ENCODE results near the gene SCN2B. TPM values are rescaled to one million over a fixed set of nuclear protein-coding genes. Genes with fewer than 3 reads are reported as not detected.
A peak's percentile ranks its signal among the peaks of the same experiment; 100 is the strongest.

The SCN2B gene
- total and polyA plus RNA-seq, 2 of the 4 experiments (the other 2 are of a cell fraction): under 0.01 to 0.05 TPM

DNA sequence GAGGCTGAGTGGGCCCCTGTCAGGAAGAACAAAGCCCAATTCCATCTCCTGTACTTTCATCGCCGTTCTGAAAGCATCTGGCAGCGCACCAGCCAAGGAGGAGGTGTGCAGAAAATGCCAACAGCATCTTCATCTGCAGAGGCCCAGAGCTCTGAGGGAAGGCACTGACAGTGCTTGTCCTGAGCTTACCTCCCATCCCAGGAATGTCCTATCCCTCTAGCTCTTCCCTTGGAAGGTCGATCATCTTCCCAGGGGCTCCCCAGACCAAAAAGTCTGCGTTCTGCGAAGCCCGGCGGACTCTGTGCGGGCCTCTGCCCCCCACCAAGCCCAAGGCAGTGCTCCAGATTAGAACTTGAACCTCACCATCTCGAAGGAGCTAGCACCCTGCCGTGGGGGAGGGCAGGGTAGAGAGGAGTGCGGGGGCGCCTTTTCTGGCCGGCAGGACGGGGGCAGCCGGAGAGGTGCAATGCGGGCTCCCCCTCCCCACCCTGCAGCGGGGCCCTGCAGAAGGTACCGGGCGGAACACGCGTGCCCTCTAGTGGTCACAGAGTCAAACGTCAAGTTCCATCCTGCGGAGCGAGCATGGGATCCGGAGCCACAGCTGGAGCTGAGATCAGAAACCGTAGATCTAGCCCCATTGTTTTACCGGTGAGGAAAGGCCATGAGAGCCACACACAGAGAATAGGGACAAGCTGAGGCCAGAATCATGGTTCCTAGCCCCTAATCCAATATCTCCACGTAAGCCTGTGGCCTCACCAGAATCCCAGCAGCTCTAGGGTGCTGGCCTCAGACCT, 5.0 kb downstream of the SCN2B start:
- peak; percentile 70 for TF ChIP-seq RAD21 (IDR thresholded peaks at IDR 0.05; ENCODE audit: low read length)
- TF ChIP-seq SMC3 (IDR thresholded peaks at IDR 0.05; ENCODE audit: low read depth, low read length): peak; percentile 53
- no peak for TF ChIP-seq RCOR1 (IDR thresholded peaks at IDR 0.05; ENCODE audit: insufficient replicate concordance, low read length)
- TF ChIP-seq, protein P1, sequence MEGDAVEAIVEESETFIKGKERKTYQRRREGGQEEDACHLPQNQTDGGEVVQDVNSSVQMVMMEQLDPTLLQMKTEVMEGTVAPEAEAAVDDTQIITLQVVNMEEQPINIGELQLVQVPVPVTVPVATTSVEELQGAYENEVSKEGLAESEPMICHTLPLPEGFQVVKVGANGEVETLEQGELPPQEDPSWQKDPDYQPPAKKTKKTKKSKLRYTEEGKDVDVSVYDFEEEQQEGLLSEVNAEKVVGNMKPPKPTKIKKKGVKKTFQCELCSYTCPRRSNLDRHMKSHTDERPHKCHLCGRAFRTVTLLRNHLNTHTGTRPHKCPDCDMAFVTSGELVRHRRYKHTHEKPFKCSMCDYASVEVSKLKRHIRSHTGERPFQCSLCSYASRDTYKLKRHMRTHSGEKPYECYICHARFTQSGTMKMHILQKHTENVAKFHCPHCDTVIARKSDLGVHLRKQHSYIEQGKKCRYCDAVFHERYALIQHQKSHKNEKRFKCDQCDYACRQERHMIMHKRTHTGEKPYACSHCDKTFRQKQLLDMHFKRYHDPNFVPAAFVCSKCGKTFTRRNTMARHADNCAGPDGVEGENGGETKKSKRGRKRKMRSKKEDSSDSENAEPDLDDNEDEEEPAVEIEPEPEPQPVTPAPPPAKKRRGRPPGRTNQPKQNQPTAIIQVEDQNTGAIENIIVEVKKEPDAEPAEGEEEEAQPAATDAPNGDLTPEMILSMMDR (conservative IDR thresholded peaks at IDR 0.05; ENCODE audit: low read depth, low read length): peak; percentile 70
- TF ChIP-seq MAZ (IDR thresholded peaks at IDR 0.05; ENCODE audit: borderline replicate concordance, low read depth, low read length): no peak
- TF ChIP-seq CEBPB (IDR thresholded peaks at IDR 0.05; ENCODE audit: low read depth, low read length): no peak
- Histone ChIP-seq H2BK15ac (ENCODE audit: low read depth, low read length) (no peak overlapping the region), H3K4me3 (ENCODE audit: insufficient read depth, low read depth, low read length) (no peak overlapping the region), H2BK120ac (ENCODE audit: low read depth, low read length) (no peak overlapping the region), H3K23ac (ENCODE audit: low read depth, low read length) (no peak overlapping the region), H2AK5ac (ENCODE audit: low read depth, low read length) (no peak overlapping the region), H3K9ac (ENCODE audit: low read depth, low read length) (no peak overlapping the region), H3K27ac (ENCODE audit: insufficient read depth, low read length) (no peak overlapping the region), H3K79me1 (ENCODE audit: low read depth in 1 of 2, low read length in 2 of 2) (no peaks in the 10 kb centered on the region), H3K9me1 (ENCODE audit: insufficient read depth, low read length) (no peaks in the 10 kb centered on the region), H2BK5ac (ENCODE audit: low read depth, low read length, poor library complexity, severe bottlenecking) (no peak overlapping the region), H2BK20ac (ENCODE audit: low read depth, low read length) (no peak overlapping the region), H3K18ac (ENCODE audit: low read depth, low read length) (no peak overlapping the region), H4K5ac (ENCODE audit: low read depth, low read length) (no peak overlapping the region), H3K27me3 (ENCODE audit: control insufficient read depth, insufficient read depth, low read length) (peaks cover 26% of the 10 kb centered on the region), H3K9me3 (ENCODE audit: control insufficient read depth, insufficient read depth, low read length) (no peaks in the 10 kb centered on the region), H3K36me3 (ENCODE audit: control insufficient read depth, insufficient read depth, low read length) (no peaks in the 10 kb centered on the region), H4K91ac (ENCODE audit: insufficient read depth, low read depth, low read length) (no peak overlapping the region), H3K4me2 (ENCODE audit: low read depth, low read length) (no peak overlapping the region), H2AK9ac (replicated peaks; ENCODE audit: low read depth, low read length, poor library complexity) (peak overlapping the region; percentile 48), H3K4ac (ENCODE audit: low read depth, low read length) (no peak overlapping the region), H4K8ac (ENCODE audit: low read depth in 2 of 2, low read length in 2 of 2) (no peak overlapping the region), H2AFZ (replicated peaks; ENCODE audit: low read length, poor library complexity) (peak overlapping the region; percentile 80), H3K56ac (ENCODE audit: extremely low read depth, insufficient read depth, low read length) (no peak overlapping the region), H3K14ac (replicated peaks; ENCODE audit: low read depth, low read length) (no peak overlapping the region), H3K4me1 (ENCODE audit: control insufficient read depth, insufficient read depth, low read length) (peaks cover 5% of the 10 kb centered on the region; the same call in 1 of the 2 replicates), H4K20me1 (ENCODE audit: insufficient read depth, low read length) (no peaks in the 10 kb centered on the region)
- ChIA-PET POLR2A (ENCODE audit: unreplicated experiment) (no interaction called here), CTCF (interaction anchor here (0.6 to 1.5 kb wide), 11 partner anchors 8 to 371 kb away, joined by 3 to 7 read pairs (median 3); no protein-coding TSS in a partner anchor)
- peak; percentile 36 for DNase-seq
- BruUV-seq (replicated peaks): no TSS peak
- 33% methylated on average over 2 of the region's 29 CpGs; no CpG with 5 or more reads in 1 of the 2 experiments for WGBS, 2 experiments (ENCODE audit: extremely low coverage in 2 of 2, insufficient read length in 1 of 2)
- intact Hi-C loops (cut with micrococcal nuclease): loop anchor here (1.0 kb wide), 1 partner anchor 26 kb away; no protein-coding TSS in a partner anchor
- dilution Hi-C loops (cut with HindIII; ENCODE audit: low sequenced_read_pairs, unreplicated experiment): no loop called here
- peak; percentile 93 for ATAC-seq (ENCODE audit: low read depth)
- in situ Hi-C loops (cut with MboI; ENCODE audit: low sequenced_read_pairs): no loop called here

Data from IMR-90 (cell line).